ENCODE data around the gene RELA.

The RELA gene

DNA sequence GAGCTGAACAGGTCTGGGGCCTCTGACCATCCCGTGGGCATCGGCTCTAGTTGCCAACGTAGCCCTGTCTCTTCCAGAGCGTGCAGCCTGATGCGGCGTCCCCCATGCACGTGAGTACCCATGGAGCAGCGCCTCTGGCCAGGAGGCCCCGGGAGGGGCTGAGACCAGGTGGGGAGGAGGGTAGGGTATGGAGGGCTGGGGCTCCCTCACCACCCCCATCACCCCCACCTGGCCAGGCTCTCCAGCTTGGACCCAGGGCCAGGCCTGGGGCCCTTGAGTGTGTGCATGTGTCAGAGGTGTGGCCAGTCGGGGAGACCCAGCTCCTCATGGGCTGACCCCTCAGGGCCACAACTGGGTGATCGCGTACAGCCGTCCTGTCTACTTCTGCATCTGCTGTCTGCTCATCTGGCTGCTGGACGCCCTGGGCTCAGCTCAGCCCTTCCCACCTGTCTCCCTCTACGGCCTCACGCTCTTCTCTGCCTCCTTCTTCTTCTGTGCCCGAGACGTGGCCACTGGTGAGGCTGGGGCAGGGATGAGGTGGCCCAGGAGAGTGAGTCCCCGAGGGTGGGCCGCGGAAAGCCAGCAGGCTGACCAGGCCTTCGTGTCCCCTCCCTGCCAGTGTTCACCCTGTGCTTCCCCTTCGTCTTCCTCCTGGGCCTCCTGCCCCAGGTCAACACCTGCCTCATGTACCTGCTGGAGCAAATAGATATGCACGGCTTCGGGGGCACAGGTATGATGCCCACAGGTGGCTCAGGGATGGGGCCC is 38.7 kb downstream of the RELA start:
- DNase-seq (ENCODE audit: low read depth), result no peak
- TF ChIP-seq, protein P1, sequence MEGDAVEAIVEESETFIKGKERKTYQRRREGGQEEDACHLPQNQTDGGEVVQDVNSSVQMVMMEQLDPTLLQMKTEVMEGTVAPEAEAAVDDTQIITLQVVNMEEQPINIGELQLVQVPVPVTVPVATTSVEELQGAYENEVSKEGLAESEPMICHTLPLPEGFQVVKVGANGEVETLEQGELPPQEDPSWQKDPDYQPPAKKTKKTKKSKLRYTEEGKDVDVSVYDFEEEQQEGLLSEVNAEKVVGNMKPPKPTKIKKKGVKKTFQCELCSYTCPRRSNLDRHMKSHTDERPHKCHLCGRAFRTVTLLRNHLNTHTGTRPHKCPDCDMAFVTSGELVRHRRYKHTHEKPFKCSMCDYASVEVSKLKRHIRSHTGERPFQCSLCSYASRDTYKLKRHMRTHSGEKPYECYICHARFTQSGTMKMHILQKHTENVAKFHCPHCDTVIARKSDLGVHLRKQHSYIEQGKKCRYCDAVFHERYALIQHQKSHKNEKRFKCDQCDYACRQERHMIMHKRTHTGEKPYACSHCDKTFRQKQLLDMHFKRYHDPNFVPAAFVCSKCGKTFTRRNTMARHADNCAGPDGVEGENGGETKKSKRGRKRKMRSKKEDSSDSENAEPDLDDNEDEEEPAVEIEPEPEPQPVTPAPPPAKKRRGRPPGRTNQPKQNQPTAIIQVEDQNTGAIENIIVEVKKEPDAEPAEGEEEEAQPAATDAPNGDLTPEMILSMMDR (conservative IDR thresholded peaks at IDR 0.05; ENCODE audit: low read length), result no peak
- no peak overlapping the region for H3K4me3 ChIP-seq (ENCODE audit: low read length)

DNA sequence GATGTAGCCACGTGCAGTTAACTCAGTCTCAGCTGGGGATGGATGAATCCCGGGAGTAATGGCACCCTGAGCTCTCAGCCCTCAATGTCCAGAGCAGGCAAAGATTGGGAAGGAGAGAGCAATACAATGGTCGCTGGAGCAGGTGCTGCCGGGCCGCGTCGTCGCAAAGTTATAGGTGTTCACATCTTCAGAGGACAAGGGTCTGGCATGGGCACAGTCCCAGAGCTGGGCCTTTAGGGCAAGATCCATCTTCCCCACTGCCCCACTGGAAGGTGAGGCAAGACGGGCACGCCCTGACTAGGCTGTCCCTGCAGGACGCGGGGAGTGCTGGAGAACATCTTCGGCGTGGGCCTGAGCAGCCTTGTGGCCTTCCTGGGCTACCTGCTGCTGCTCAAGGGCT is 39.5 kb downstream of the RELA start:
- no peak for DNase-seq (ENCODE audit: low read depth)
- TF ChIP-seq, protein P1 (conservative IDR thresholded peaks at IDR 0.05; ENCODE audit: low read length), result no peak
- H3K4me3 ChIP-seq (ENCODE audit: low read length), result no peak overlapping the region

DNA sequence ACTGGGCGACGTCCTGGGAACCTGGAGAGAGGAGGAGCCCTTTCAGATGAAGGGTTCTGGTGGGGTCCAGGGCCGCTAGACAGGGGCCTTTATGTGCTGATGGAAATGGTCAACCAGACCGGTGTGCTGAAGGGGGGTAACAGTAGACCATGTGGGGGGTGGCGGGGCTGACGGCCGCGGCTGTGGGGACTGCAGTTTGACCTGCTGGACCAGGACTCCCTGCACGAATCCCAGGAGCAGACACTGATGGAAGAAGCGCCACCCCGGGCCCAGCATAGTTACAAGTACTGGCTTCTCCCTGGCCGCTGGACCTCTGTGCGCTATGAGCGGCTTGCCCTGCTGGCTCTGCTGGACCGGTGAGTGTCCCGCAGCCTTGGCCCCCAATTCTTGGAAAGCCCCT is 40.7 kb downstream of the RELA start:
- DNase-seq (ENCODE audit: low read depth), result no peak
- H3K4me3 ChIP-seq (ENCODE audit: low read length), result no peak overlapping the region
- TF ChIP-seq, protein P1 (conservative IDR thresholded peaks at IDR 0.05; ENCODE audit: low read length), result no peak

DNA sequence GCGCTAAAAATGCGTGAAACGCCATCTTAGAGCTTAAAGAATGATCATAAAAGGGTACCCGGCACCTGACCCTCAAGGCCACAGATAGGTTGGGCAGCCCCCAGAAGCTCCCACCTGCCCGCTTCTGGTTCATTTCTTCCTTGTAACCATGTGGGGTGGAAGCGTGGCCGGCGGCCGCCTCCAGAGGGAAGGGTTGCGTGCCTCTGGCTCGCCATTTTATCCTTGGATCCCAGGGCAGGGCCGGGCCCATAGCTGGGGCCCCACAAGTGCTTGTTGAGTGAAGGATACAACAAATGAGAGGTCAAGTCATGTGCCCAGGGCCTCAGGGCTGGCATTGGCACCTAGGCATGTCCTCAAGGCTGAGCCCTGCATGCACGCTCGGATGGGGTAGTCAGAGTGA is 41.3 kb downstream of the RELA start:
- H3K4me3 ChIP-seq (ENCODE audit: low read length), result no peak overlapping the region
- no peak for DNase-seq (ENCODE audit: low read depth)
- TF ChIP-seq, protein P1 (conservative IDR thresholded peaks at IDR 0.05; ENCODE audit: low read length), result no peak

DNA sequence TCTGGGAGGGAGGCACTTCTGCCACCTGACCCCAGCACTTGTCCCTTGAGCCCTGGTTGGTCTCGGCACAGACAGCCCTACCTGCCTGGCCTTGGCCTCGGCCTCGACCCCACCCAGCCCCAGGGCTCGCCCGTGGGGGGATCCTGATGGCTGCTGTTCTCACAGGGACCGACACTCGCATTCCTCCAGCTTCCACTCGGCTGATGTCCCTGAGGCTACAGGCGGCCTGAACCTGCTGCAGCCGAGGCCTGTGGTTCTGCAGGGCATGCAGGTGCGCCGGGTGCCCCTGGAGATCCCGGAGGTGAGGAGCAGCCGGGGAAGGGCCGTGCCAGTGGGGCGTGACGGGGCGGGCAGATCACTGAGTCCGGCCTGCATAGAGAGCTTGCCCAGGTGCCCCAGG is 42.0 kb downstream of the RELA start:
- H3K4me3 ChIP-seq (ENCODE audit: low read length), result no peak overlapping the region
- DNase-seq (ENCODE audit: low read depth), result no peak
- TF ChIP-seq, protein P1 (conservative IDR thresholded peaks at IDR 0.05; ENCODE audit: low read length), result no peak

DNA sequence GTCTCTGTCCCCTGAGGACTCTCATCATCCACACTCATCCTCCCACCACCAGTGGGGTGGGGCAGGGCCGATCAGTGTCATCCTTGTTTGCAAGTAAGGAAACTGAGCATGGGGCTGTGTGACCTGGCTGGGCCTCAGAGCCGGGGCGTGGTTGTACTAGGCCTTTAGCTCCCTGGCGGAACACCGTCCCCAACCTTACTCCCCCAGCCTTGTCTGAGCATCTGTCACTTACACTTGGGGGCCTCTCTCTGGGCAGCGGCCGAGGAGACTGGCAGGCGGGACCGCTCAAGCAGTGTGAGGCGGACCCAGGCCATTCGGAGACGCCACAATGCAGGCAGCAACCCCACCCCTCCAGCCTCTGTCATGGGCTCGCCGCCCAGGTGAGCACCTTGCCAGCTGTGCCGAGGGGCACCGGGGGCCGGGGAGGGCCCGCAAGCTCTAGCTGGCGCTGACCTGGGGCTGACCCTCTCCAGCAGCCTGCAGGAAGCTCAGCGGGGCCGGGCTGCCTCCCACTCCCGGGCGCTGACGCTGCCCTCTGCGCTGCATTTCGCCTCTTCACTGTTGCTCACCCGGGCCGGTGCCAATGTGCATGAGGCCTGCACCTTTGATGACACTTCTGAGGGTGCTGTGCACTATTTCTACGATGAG is 43.3 kb downstream of the RELA start:
- TF ChIP-seq, protein P1 (conservative IDR thresholded peaks at IDR 0.05; ENCODE audit: low read length), result no peak
- H3K4me3 ChIP-seq (ENCODE audit: low read length), result no peak overlapping the region
- DNase-seq (ENCODE audit: low read depth), result no peak

DNA sequence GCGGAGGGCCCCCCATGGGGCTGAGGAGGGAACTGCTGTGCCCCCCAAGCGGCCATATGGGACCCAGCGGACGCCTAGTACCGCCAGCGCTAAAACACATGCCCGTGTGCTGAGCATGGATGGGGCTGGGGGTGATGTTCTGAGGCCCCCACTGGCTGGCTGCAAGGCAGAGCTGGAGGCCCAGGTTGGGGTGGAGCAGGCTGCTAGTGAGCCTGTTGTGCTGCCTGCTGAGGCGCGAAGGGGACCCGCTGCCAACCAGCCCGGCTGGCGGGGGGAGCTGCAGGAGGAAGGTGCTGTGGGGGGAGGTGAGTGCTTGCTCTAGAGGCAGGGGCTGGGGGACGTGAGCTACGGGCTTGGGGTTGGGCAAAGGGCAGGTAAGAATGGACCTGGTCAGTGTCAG is 44.0 kb downstream of the RELA start:
- no peak overlapping the region for H3K4me3 ChIP-seq (ENCODE audit: low read length)
- TF ChIP-seq, protein P1 (conservative IDR thresholded peaks at IDR 0.05; ENCODE audit: low read length), result no peak
- no peak for DNase-seq (ENCODE audit: low read depth)

All from AG10803 (cell line).